PC-3 (cell line): ENCODE results near the gene ZNF502. TPM values are rescaled to one million over a fixed set of nuclear protein-coding genes. Genes with fewer than 3 reads are reported as not detected.

ENCODE experiments used
- ATAC-seq: fragments of 200-7000 bp; cut with Tn5 transposase; 2 replicates; pipeline ENCODE4 v1.9.1; 2020; ENCODE audit warnings: mild to moderate bottlenecking, moderate library complexity
- BruUV-seq: library from RNA; stranded (reverse); fragments of 400-500 nt; replicated peaks from 2 replicates; lab custom pipeline; 2021; lab: Mats Ljungman, UMichigan
- CTCF ChIA-PET: fragments of 300-600 bp; sonication (Branson Sonifier 250); formaldehyde crosslinking; loops from one replicate; lab custom pipeline; 2022; ENCODE audit warnings: antibody characterized with exemption; lab: Charles Lee
- POLR2A ChIA-PET: fragments of 300-600 bp; sonication (Branson Sonifier 250); formaldehyde crosslinking; loops from one replicate; lab custom pipeline; 2022; ENCODE audit warnings: antibody characterized with exemption; ENCODE audit not compliant: unreplicated experiment; lab: Charles Lee
- DNase-seq: peaks from one replicate; pipeline ENCODE4 v3.0.0-alpha.2; 2015
- H2AFZ ChIP-seq: fragments of 300-600 bp; sonication (generic); 2 replicates; pipeline ENCODE4 v1.6.0; 2016; ENCODE audit warnings: antibody characterized with exemption, low read length
- H3F3A ChIP-seq: fragments of 300-600 bp; sonication (generic); one replicate; pipeline ENCODE4 v1.6.0; 2017; ENCODE audit warnings: antibody characterized with exemption, low read length, control low read depth, mild to moderate bottlenecking; ENCODE audit not compliant: unreplicated experiment
- H3K27ac ChIP-seq: fragments of 300-600 bp; sonication (generic); 2 replicates; pipeline ENCODE4 v1.5.1; 2016; ENCODE audit warnings: mild to moderate bottlenecking, low read length
- H3K27me3 ChIP-seq: fragments of 300-600 bp; sonication (generic); 2 replicates; pipeline ENCODE4 v1.6.1; 2016; ENCODE audit warnings: low read length, mixed read lengths
- H3K36me3 ChIP-seq: fragments of 300-600 bp; sonication (generic); 2 replicates; pipeline ENCODE4 v1.6.1; 2016; ENCODE audit warnings: low read depth, mixed run types, low read length, mixed read lengths
- H3K4me1 ChIP-seq: fragments of 300-600 bp; sonication (generic); 2 replicates; pipeline ENCODE4 v1.5.1; 2016; ENCODE audit warnings: low read length; ENCODE audit not compliant: insufficient read depth
- H3K4me2 ChIP-seq: fragments of 300-600 bp; sonication (generic); 2 replicates; pipeline ENCODE4 v1.6.0; 2016; ENCODE audit warnings: low read length
- H3K4me3 ChIP-seq: fragments of 300-600 bp; sonication (generic); 2 replicates; pipeline ENCODE4 v1.5.1; 2016; ENCODE audit warnings: mild to moderate bottlenecking, low read length, mixed read lengths
- H3K79me2 ChIP-seq: fragments of 300-600 bp; sonication (generic); 2 replicates; pipeline ENCODE4 v1.6.1; 2017; ENCODE audit warnings: low read length, mixed read lengths
- H3K9ac ChIP-seq: fragments of 300-600 bp; sonication (generic); 2 replicates; pipeline ENCODE4 v1.6.0; 2016; ENCODE audit warnings: mild to moderate bottlenecking, low read length
- H3K9me2 ChIP-seq: fragments of 300-600 bp; sonication (generic); replicated peaks from 2 replicates; pipeline ENCODE4 v1.6.1; 2016; ENCODE audit warnings: mixed run types, low read length, mixed read lengths
- H3K9me3 ChIP-seq: fragments of 300-600 bp; sonication (generic); 2 replicates; pipeline ENCODE4 v1.6.1; 2016; ENCODE audit warnings: low read length, mixed read lengths
- H4K20me1 ChIP-seq: fragments of 300-600 bp; sonication (generic); 2 replicates; pipeline ENCODE4 v1.6.1; 2016; ENCODE audit warnings: low read length, mixed read lengths
- CTCF ChIP-seq: fragments of 300-600 bp; sonication (generic); conservative IDR thresholded peaks from 2 replicates; pipeline ENCODE4 v1.5.1; 2017; ENCODE audit warnings: antibody characterized with exemption, low read depth, mild to moderate bottlenecking, low read length
- EZH2 ChIP-seq: fragments of 300-600 bp; sonication (generic); IDR thresholded peaks from one replicate; pipeline ENCODE4 v1.6.1; 2017; ENCODE audit warnings: antibody characterized with exemption, mild to moderate bottlenecking, low read length; ENCODE audit not compliant: unreplicated experiment
- EZH2phosphoT487 ChIP-seq: fragments of 300-600 bp; sonication (generic); IDR thresholded peaks from 2 replicates; pipeline ENCODE4 v1.6.1; 2018; ENCODE audit warnings: mild to moderate bottlenecking, antibody characterized with exemption, low read length, borderline replicate concordance
- intact Hi-C: fragments of 100-400 bp; cut with micrococcal nuclease; formaldehyde crosslinking; loops from 2 replicates; pipeline ENCODE4 v1.9.0; 2023
- total RNA-seq: library from RNA; depleted of rRNA; stranded (reverse); fragments of >200 nt; gene quantifications from 2 replicates; pipeline ENCODE4 v1.2.3, GENCODE V29; 2014

Gene ZNF502
- total RNA-seq, 1 experiment from 2014 or later: not detected

- CTCF ChIA-PET: no interaction called here
- BruUV-seq: no TSS peak
- H3K27me3 ChIP-seq: no peaks in the 10 kb centered on the region
- TF ChIP-seq CTCF: no peak
- no peak for TF ChIP-seq EZH2phosphoT487
- TF ChIP-seq EZH2: no peak
- H2AFZ ChIP-seq: no peak overlapping the region
- no peaks in the 10 kb centered on the region for H3K9me2 ChIP-seq
- no peak overlapping the region; the same call in 1 of the 2 replicates for H3K4me3 ChIP-seq
- H4K20me1 ChIP-seq: no peaks in the 10 kb centered on the region
- H3K36me3 ChIP-seq: peaks cover 57% of the 10 kb centered on the region
- ATAC-seq (no peak), DNase-seq (no peak)
- no peak overlapping the region for H3K4me2 ChIP-seq
- intact Hi-C loops: loop anchor here (5.0 kb wide), 2 partner anchors 118 to 442 kb away; no protein-coding TSS in a partner anchor
- peaks cover 83% of the 10 kb centered on the region for H3K79me2 ChIP-seq
- POLR2A ChIA-PET: no interaction called here
- no peak overlapping the region for H3K9ac ChIP-seq
- H3K9me3 ChIP-seq: peaks cover 26% of the 10 kb centered on the region; the same call in 1 of the 2 replicates
- no peak overlapping the region for H3K27ac ChIP-seq
- peaks cover 7% of the 10 kb centered on the region for H3K4me1 ChIP-seq
- no peaks in the 10 kb centered on the region for H3F3A ChIP-seq
These were observed 51.8 kb downstream of the ZNF502 start for GRCh38 chr3:44764248-44764647.

DNA sequence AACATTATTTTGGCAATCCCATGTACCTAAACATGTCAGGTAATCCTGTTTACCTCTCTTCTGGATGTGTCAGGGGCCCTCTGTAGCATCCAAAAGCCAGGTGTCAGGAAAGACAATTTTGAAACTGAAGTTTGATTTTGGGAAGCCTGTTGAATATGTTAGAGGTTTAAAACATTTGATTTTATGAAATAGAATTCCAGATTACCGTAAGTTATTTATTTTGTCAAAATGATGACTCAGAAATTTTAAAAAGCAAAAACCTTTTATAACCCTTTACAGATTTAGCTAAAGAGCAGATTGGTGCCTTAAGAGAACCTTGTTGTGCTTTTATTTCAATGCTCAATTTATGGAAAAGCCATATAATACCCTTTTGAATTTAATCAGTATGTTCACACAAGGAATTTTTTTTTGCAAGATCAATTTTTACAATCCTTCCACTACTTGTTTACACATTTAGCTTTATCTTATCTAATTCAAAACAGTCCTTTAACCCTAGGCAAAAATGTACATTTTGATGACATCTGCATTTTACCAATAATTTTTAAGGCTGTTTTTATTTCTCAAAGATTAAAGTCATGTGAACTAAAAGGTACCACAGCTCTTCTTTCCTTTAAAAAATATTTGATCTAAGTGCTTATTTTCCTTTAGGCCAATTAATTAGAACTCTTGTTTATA, 59.1 kb downstream of the ZNF502 start:
- ATAC-seq (no peak), DNase-seq (no peak)
- Histone ChIP-seq H3K9me3 (peaks cover 29% of the 10 kb centered on the region), H3K9me2 (no peaks in the 10 kb centered on the region), H3K4me3 (no peak overlapping the region), H2AFZ (no peak overlapping the region), H3K27ac (no peak overlapping the region), H3K79me2 (peaks cover 62% of the 10 kb centered on the region), H4K20me1 (no peaks in the 10 kb centered on the region), H3K4me2 (no peak overlapping the region), H3K27me3 (no peaks in the 10 kb centered on the region), H3K9ac (no peak overlapping the region), H3K4me1 (no peaks in the 10 kb centered on the region), H3F3A (no peaks in the 10 kb centered on the region), H3K36me3 (peaks cover 77% of the 10 kb centered on the region)
- no TSS peak for BruUV-seq
- intact Hi-C loops: no loop called here
- ChIA-PET CTCF (no interaction called here), POLR2A (interaction anchor here (0.5 to 0.6 kb wide), 2 partner anchors 9 to 727 kb away, joined by 3 read pairs; no protein-coding TSS in a partner anchor)
- no peak for TF ChIP-seq CTCF
- TF ChIP-seq EZH2: no peak
- TF ChIP-seq EZH2phosphoT487: no peak

GRCh38 chr3:44772099-44772442, 59.6 kb downstream of the ZNF502 start:
- intact Hi-C loops: no loop called here
- no peak for DNase-seq
- BruUV-seq: no TSS peak
- ChIA-PET CTCF (no interaction called here), POLR2A (interaction anchor here (0.5 to 0.6 kb wide), 2 partner anchors 10 to 727 kb away, joined by 3 read pairs; no protein-coding TSS in a partner anchor)
- Histone ChIP-seq H4K20me1 (no peaks in the 10 kb centered on the region), H2AFZ (no peak overlapping the region), H3K9me3 (peaks cover 29% of the 10 kb centered on the region), H3K4me3 (no peak overlapping the region), H3K27ac (no peak overlapping the region), H3K9ac (no peak overlapping the region), H3K79me2 (peaks cover 59% of the 10 kb centered on the region), H3K4me1 (no peaks in the 10 kb centered on the region), H3K36me3 (peaks cover 80% of the 10 kb centered on the region), H3F3A (no peaks in the 10 kb centered on the region), H3K27me3 (no peaks in the 10 kb centered on the region), H3K4me2 (no peak overlapping the region), H3K9me2 (no peaks in the 10 kb centered on the region)
- ATAC-seq: no peak
- TF ChIP-seq CTCF: no peak
- no peak for TF ChIP-seq EZH2phosphoT487
- TF ChIP-seq EZH2: no peak
